NB4 (cell line): ENCODE measurements around the gene ACOX3.

Experiments used
- DNase-seq: peaks from one replicate; pipeline ENCODE4 v3.0.0; 2010; ENCODE audit warnings: low read depth
- H3K4me3 ChIP-seq: one replicate; pipeline ENCODE4 v1.5.1; 2011; ENCODE audit warnings: mild to moderate bottlenecking, low read depth, low read length, moderate library complexity
- MYC ChIP-seq: IDR thresholded peaks from 2 replicates; pipeline ENCODE4 v1.6.1; 2011; ENCODE audit warnings: low read depth, low read length
- POLR2A ChIP-seq: IDR thresholded peaks from 2 replicates; pipeline ENCODE4 v1.6.1; 2011; ENCODE audit warnings: mild to moderate bottlenecking; ENCODE audit not compliant: insufficient read length; ENCODE audit errors: extremely low read depth
- TF ChIP-seq, protein P1 (sequence below): IDR thresholded peaks from one replicate; pipeline ENCODE4 v1.5.1; 2012; ENCODE audit warnings: low read depth, low read length
- TF ChIP-seq, protein P2 (sequence below): IDR thresholded peaks from 2 replicates; pipeline ENCODE4 v1.6.1; 2011; ENCODE audit warnings: low read depth, low read length

The ACOX3 gene

DNA sequence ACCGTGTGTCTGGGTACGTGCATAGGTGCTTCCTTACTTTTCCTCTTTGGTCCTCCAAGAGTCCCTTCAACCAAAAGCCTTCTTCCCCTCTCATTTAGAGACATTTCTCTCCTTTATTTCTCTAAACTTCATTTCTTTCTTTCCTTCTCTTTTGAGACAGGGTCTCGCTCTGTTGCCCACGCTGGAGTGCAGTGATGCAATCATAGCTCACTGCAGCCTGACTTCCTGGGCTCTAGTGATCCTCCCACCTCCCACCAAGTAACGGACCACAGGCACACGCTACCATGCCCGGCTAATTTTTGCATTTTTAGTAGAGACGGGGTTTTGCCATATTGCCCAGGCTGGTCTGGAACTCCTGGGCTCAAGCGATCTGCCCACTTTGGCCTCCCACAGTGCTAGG, 42.2 kb downstream of the ACOX3 start:
- DNase-seq: peak; percentile 81
- H3K4me3 ChIP-seq: no peak overlapping the region

DNA sequence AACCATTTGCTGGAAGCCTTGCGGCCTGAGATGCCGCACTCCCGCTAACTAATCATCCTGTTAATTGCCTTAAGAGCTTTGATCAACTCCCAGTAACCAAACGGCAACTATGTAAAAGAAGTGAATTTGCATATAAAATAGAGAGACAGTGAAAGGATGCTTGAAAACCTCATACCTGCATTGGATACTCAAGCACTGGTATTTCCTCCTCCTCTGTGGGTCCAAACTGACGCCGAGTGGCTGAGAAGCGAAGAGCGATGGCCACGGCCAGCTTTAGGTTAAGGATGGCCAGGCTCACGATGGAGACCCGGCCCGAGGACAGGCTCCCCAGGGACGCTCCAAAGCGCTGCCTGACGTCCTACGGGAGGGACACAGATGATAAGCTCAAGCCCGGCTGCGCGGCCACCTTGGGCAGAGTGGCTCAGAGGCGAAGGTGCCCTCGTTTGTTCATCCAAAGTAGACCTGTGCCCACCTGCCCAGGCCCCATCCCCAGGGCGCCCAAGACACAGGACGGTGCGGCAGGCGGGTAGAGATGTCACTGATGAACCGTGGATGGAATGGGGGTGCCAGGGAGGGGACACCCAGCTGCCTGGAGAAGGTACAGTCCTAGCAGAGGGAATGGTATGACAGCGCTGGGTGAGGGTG, 43.6 kb downstream of the ACOX3 start:
- H3K4me3 ChIP-seq: no peak overlapping the region
- TF ChIP-seq POLR2A: no peak
- TF ChIP-seq, protein P1, sequence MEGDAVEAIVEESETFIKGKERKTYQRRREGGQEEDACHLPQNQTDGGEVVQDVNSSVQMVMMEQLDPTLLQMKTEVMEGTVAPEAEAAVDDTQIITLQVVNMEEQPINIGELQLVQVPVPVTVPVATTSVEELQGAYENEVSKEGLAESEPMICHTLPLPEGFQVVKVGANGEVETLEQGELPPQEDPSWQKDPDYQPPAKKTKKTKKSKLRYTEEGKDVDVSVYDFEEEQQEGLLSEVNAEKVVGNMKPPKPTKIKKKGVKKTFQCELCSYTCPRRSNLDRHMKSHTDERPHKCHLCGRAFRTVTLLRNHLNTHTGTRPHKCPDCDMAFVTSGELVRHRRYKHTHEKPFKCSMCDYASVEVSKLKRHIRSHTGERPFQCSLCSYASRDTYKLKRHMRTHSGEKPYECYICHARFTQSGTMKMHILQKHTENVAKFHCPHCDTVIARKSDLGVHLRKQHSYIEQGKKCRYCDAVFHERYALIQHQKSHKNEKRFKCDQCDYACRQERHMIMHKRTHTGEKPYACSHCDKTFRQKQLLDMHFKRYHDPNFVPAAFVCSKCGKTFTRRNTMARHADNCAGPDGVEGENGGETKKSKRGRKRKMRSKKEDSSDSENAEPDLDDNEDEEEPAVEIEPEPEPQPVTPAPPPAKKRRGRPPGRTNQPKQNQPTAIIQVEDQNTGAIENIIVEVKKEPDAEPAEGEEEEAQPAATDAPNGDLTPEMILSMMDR: no peak
- TF ChIP-seq MYC: no peak
- TF ChIP-seq, protein P2, sequence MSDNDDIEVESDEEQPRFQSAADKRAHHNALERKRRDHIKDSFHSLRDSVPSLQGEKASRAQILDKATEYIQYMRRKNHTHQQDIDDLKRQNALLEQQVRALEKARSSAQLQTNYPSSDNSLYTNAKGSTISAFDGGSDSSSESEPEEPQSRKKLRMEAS: no peak
- DNase-seq: no peak

More for the DNA sequence above, 42.2 kb downstream of the ACOX3 start:
- TF ChIP-seq MYC (no peak), POLR2A (no peak)
- TF ChIP-seq, protein P2: no peak
- TF ChIP-seq, protein P1: no peak

DNA sequence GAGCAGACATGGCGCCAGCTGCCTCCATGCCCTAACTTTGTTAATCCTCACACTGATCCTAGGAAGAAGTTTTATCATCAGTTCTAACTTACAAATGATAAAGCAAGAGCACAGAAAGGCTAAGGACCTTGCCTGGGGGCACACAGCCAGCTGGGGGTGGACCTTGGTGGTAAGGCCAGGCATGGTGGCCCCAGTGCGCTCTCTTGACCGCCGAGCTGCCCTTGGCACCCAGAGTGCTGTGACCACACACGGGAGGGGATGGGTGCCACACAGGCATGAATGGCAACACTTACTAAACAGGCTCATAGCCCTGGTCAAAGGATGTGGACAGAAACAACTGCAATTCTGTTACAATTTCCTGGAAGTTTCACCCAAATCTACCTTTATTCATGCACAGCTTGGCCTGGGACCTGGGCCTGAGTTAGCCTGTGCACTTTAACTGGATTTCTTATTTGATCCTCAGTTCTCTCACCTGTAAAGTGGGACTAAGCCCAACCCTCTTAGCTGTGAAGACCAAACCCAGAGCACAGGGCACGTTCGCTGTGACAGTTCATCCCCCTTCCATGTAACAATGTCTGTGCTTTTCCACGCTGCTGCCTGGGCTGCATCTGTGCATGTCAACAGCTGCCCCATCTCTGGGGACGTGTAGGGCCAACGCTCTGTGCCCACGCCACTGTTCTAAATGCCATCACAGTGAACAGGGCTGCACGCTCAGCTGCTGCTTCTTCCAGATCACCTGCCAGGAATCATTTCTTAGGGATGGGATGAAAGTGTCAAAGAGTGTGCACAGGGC, 44.8 kb downstream of the ACOX3 start:
- TF ChIP-seq, protein P1: no peak
- TF ChIP-seq POLR2A: no peak
- TF ChIP-seq, protein P2: no peak
- no peak for DNase-seq

DNA sequence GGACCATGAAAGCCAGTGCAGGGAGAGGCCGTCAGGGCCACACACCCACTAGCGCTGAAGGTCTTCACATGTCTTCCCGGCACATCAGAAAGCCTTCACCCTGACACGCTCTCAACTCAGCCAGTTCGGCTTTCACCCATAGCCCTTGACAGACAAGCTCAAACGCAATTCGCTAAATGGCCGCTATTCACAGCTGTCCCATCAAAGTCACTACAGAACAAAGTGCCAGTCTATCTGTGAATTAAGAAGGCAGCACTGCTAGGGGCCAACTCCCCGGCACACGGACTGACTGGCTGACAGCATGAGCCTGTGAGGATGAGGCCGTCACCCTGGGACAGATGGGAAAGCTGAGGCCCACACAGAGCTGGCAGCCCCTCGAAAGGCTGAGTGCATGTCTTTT, 45.7 kb downstream of the ACOX3 start:
- DNase-seq: no peak
- TF ChIP-seq POLR2A (no peak), MYC (no peak)
- TF ChIP-seq, protein P1: no peak
- H3K4me3 ChIP-seq: no peak overlapping the region

More for the DNA sequence above, 44.8 kb downstream of the ACOX3 start:
- H3K4me3 ChIP-seq: no peak overlapping the region

DNA sequence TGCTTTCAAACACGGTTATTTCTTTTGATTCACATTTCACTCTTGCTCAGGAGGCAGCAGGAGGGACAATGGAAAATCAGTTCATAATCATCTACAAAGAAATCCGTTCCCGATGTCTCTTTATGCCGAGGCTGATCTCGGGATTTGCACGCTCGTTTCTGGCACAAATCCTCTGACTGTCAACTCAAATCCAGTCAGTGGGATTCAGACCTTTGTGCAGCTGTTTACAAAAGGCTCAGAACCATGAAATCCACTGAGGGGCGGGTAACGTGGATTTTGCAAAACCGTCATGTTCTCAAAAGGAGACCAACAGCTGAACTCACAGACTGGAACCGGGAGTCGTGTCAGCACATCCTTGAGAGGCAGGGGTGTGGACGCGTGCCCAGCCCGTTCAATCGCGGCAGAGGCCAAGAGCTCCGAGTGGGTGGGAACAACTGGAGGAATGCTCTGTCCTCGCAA, 46.4 kb downstream of the ACOX3 start:
- H3K4me3 ChIP-seq: no peak overlapping the region
- DNase-seq: no peak
- TF ChIP-seq, protein P2: no peak
- TF ChIP-seq POLR2A (no peak), MYC (no peak)
- TF ChIP-seq, protein P1: no peak
